Adrenal gland (tissue), 5 donors: ENCODE results near the gene MAPK11.

Experiments used
- POLR2A ChIP-seq, 2 donors: fragments of 450-650 bp; IDR thresholded peaks; one replicate each; pipeline ENCODE4 v1.6.1; 2017; ENCODE audit warnings: antibody characterized with exemption in 2 of 2, mild to moderate bottlenecking in 2 of 2, moderate library complexity in 1 of 2
- TF ChIP-seq, protein P1 (sequence below), 6 experiments: fragments of 450-650 bp in 4 of 6; fragments of 200-600 bp in 2 of 6; sonication (generic) in 1 of 6; IDR thresholded peaks; 1 replicate in 5 of 6; 2 replicates in 1 of 6; pipeline versions ENCODE4 v1.5.1 to v1.8.0; 2016 to 2021; ENCODE audit warnings: antibody characterized with exemption in 6 of 6, mild to moderate bottlenecking in 2 of 6, moderate library complexity in 1 of 6
- donor health status: DM: no; HTN: no; CAD: no.

DNA sequence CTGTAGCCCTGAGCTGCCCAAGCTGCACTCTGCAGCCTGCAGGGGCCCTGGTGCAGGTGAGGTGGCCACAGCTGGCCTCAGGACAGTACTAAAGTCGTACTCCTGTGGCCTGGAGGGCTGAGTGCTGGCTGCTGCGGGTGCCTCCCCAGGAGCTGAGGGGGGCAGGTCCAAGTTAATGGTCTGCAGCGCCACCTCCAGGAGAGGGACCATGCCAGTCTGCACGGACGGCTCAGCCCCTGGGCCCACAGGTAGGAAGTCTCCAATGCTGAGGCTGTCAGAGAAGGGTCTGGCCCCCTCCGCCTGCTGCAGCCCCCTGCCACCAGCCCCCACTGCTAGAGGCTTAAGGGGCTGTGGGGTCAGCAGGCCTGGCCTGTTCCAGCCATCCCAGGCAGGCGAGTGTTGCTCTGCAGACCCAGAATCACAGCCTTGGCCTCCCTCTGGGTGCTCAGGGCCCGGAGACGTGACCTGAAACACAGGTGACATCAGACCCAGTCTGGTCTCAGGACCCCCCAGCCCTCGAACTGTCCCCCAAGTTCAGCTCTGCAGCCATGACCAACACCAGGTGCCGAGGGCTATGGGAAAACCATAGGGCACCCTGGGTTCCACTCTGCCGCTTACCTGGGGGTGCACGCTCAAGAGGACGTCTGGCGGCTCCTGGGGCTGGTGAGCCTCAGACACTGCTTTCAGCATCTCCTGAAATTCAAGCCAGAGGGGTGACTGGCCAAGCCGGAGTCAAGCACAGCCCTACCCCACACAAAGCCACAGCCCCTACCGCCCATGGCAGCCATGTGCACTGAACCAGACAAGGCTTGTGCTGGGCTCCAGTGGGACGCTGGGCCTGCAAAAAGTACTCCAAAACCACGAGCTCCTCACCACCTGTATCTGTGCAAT lies 48.5 kb downstream of the MAPK11 start:
- TF ChIP-seq, protein P1, sequence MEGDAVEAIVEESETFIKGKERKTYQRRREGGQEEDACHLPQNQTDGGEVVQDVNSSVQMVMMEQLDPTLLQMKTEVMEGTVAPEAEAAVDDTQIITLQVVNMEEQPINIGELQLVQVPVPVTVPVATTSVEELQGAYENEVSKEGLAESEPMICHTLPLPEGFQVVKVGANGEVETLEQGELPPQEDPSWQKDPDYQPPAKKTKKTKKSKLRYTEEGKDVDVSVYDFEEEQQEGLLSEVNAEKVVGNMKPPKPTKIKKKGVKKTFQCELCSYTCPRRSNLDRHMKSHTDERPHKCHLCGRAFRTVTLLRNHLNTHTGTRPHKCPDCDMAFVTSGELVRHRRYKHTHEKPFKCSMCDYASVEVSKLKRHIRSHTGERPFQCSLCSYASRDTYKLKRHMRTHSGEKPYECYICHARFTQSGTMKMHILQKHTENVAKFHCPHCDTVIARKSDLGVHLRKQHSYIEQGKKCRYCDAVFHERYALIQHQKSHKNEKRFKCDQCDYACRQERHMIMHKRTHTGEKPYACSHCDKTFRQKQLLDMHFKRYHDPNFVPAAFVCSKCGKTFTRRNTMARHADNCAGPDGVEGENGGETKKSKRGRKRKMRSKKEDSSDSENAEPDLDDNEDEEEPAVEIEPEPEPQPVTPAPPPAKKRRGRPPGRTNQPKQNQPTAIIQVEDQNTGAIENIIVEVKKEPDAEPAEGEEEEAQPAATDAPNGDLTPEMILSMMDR (IDR thresholded peaks at IDR 0.05), result peak in 2 of 6 experiments; percentile 4 to 9
- no peak for TF ChIP-seq POLR2A (IDR thresholded peaks at IDR 0.05)
